NAMALWA (cell line): ENCODE results near the gene XYLT1.
"Not testable (repeated sequence)": the region's sequence is repeated elsewhere in the genome, so short reads cannot be mapped to it uniquely, and the experiment has no call there.

Experiments used
- DNase-seq: peaks from one replicate; pipeline ENCODE4 v3.0.0-alpha.2; 2015; ENCODE audit warnings: low spot score

Gene XYLT1

GRCh38 chr16:17335406-17335805 lies 135.4 kb downstream of the XYLT1 start:
- DNase-seq, result not testable (repeated sequence)

GRCh38 chr16:17334096-17334495 lies 136.7 kb downstream of the XYLT1 start:
- no peak for DNase-seq

- DNase-seq, result no peak
These were observed 137.5 kb downstream of the XYLT1 start for GRCh38 chr16:17333229-17333628.

- DNase-seq, result no peak
These were observed 138.8 kb downstream of the XYLT1 start for GRCh38 chr16:17331991-17332390.

- no peak for DNase-seq
These were observed 139.6 kb downstream of the XYLT1 start for GRCh38 chr16:17331071-17331607.

GRCh38 chr16:17330044-17330443 lies 140.7 kb downstream of the XYLT1 start:
- DNase-seq, result no peak

GRCh38 chr16:17329391-17329790 lies 141.4 kb downstream of the XYLT1 start:
- DNase-seq, result no peak

GRCh38 chr16:17328932-17329331 lies 141.8 kb downstream of the XYLT1 start:
- DNase-seq, result no peak

- DNase-seq, result no peak
These were observed 143.0 kb downstream of the XYLT1 start for GRCh38 chr16:17327664-17328335.

- DNase-seq, result no peak
These were observed 145.2 kb downstream of the XYLT1 start for GRCh38 chr16:17325476-17326143.

GRCh38 chr16:17324451-17324850 lies 146.3 kb downstream of the XYLT1 start:
- no peak for DNase-seq

GRCh38 chr16:17323171-17323570 lies 147.6 kb downstream of the XYLT1 start:
- no peak for DNase-seq

- no peak for DNase-seq
These were observed 148.9 kb downstream of the XYLT1 start for GRCh38 chr16:17321824-17322223.

GRCh38 chr16:17320009-17320408 lies 150.8 kb downstream of the XYLT1 start:
- DNase-seq, result no peak

- DNase-seq, result no peak
These were observed 152.5 kb downstream of the XYLT1 start for GRCh38 chr16:17318238-17318637.

- DNase-seq, result no peak
These were observed 154.8 kb downstream of the XYLT1 start for GRCh38 chr16:17316005-17316404.

- DNase-seq, result no peak
These were observed 156.8 kb downstream of the XYLT1 start for GRCh38 chr16:17313793-17314547.

GRCh38 chr16:17313085-17313611 lies 157.6 kb downstream of the XYLT1 start:
- no peak for DNase-seq

- DNase-seq, result no peak
These were observed 158.6 kb downstream of the XYLT1 start for GRCh38 chr16:17312094-17312710.

- DNase-seq, result no peak
These were observed 159.2 kb downstream of the XYLT1 start for GRCh38 chr16:17311333-17312093.

- DNase-seq, result no peak
These were observed 161.2 kb downstream of the XYLT1 start for GRCh38 chr16:17309510-17309909.
